NCI-H1417 treated with DMSO at 0.1 percent for 48 hours (cell line): ENCODE measurements around the gene RBM43.

Experiments
- DNase-seq: peaks from one replicate; lab custom pipeline; 2025; lab: John Stamatoyannopoulos, UW

RBM43 gene

DNA sequence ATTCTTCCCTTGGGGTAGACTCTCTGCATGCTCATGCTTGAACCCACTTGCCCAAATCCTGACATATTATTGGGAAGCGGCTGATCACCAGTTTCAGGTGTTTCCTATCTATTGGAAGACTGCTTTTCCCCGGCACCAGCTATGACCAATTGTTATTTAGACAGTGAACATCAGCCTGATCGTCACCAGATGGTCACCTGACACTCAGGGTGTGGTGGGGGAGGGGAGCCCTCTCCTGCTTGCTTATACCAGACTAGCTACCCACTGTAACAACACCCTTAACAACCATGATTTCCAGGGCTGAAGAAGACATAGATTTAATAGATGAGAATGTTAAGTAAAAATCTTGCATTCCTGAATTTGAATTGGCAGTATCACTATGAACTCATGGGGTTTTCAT is 44.3 kb downstream of the RBM43 start:
- DNase-seq: no peak

DNA sequence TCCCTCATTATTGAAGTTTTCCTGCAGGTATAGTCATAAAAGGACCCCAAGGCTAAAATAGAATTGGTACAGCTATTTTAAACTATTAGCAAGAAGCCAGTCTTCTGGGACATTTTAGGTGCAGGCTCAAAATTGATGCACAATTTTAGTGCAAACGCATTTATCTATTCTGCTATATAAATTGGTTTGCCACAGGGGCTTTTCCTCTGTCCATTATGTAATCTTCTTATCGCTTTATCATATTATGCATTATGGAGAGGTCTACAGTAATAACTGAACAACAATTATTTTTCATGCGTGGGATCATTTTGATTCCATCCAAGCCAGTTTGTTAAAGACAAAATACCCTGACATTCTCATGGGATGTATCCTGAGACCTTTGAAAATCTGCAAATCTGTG is 54.6 kb downstream of the RBM43 start:
- DNase-seq: no peak

DNA sequence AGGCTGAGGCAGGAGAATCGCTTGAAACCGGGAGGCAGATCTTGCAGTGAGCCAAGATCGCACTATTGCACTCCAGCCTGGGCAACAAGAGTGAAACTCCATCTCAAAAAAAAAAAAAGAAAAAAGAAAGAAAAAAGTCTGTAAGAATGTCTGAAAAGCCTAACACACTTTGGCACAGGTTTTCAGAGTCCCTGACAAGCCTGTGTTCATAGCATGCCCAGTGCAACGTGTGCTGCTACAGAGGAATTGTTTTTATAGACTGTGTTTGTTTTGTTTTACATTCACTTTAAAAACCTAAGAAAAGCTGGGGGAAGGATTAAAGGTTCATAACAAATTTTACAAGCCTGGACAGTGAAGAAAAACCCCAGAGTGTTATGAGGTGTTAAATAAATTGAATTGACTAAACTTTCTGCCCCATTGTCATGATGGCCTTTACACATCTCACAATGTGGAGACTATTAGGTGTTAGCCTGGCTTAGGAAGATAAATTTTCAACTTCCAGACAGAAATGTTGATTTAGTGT is 55.2 kb downstream of the RBM43 start:
- no peak for DNase-seq

GRCh38 chr2:151205571-151205970 is 56.1 kb downstream of the RBM43 start:
- no peak for DNase-seq

DNA sequence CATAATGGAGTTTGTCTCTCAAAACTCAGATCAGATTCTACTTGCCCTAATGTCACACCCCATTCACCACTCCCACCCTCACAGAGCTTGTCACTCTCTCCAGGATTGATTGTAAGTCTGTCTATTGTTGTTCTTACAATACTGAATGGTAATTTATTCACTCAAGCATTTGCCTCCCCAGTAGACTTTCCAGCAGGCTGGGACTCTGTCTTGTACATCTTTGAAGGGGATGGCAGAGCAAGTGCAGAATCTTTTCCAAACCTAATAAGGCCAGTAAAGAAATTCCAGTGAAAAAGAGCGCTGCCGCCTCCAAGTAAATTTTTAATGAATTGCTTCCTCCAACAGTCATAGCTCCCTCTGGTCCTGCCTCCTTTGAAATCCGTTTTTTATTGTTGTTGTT is 56.9 kb downstream of the RBM43 start:
- no peak for DNase-seq

- no peak for DNase-seq
These were observed 60.8 kb downstream of the RBM43 start for GRCh38 chr2:151200844-151201243.

DNA sequence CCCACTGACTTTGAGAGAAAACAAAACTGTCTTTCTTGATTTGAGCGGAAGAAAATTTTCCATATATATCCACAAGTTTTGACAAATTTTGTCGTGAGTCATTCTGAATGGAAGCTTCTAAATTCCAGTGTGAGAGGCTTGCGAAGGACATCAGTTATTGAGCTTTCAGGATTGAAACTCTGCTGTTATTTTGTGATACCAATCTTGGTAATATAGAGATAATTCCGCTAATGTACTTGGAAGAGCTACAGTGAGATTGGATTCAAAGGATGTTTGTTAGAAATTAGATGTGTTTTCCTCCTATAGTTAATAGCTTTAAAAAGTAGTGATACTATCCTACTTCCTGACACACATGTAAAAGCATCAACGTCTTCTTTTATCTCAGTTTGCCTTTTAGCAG is 61.4 kb downstream of the RBM43 start:
- DNase-seq: no peak

GRCh38 chr2:151198645-151199044 is 63.0 kb downstream of the RBM43 start:
- DNase-seq: no peak
